ENCODE results near the gene DMRTA1.
A peak's percentile ranks its signal among the peaks of the same experiment; 100 is the strongest.

Gene DMRTA1, protein sequence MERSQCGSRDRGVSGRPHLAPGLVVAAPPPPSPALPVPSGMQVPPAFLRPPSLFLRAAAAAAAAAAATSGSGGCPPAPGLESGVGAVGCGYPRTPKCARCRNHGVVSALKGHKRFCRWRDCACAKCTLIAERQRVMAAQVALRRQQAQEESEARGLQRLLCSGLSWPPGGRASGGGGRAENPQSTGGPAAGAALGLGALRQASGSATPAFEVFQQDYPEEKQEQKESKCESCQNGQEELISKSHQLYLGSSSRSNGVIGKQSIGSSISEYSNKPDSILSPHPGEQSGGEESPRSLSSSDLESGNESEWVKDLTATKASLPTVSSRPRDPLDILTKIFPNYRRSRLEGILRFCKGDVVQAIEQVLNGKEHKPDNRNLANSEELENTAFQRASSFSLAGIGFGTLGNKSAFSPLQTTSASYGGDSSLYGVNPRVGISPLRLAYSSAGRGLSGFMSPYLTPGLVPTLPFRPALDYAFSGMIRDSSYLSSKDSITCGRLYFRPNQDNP

GRCh38 chr9:22446589-22446949, at the start of gene DMRTA1:
TSS of gene DMRTA1 (plus strand) at chr9:22446824. CDS start at chr9:22447066, 242 bp downstream.
- Histone ChIP-seq H3K36me3 (ENCODE audit: insufficient read depth, low read length) (no peaks in the 10 kb centered on the region), H2AFZ (ENCODE audit: low read length, unreplicated experiment) (peak within 1 kb of the TSS; percentile 91), H3K4me3 (ENCODE audit: low read depth, low read length) (peak within 1 kb of the TSS; percentile 76), H3K27me3 (ENCODE audit: insufficient read depth, low read length) (no peaks in the 10 kb centered on the region), H3K27ac (ENCODE audit: low read depth, low read length) (0 out of 2 replicates have a peak within 1 kb of the TSS, but pooled peaks have one; percentile 2), H3K79me2 (ENCODE audit: control insufficient read depth, insufficient read depth, low read length, unreplicated experiment) (no peaks in the 10 kb centered on the region), H3K4me1 (ENCODE audit: control insufficient read depth, insufficient read depth, low read length, unreplicated experiment) (peaks cover 8% of the 10 kb centered on the region)

GRCh38 chr9:22401671-22402070, 45.0 kb upstream of the DMRTA1 start:
- H3K4me3 ChIP-seq (ENCODE audit: low read depth, low read length) = no peak overlapping the region
- no peaks in the 10 kb centered on the region for H3K36me3 ChIP-seq (ENCODE audit: insufficient read depth, low read length)
- H3K79me2 ChIP-seq (ENCODE audit: control insufficient read depth, insufficient read depth, low read length, unreplicated experiment) = no peaks in the 10 kb centered on the region
- no peaks in the 10 kb centered on the region for H3K27me3 ChIP-seq (ENCODE audit: insufficient read depth, low read length)
- H2AFZ ChIP-seq (ENCODE audit: low read length, unreplicated experiment) = no peak overlapping the region
- H3K4me1 ChIP-seq (ENCODE audit: control insufficient read depth, insufficient read depth, low read length, unreplicated experiment) = no peaks in the 10 kb centered on the region
- H3K27ac ChIP-seq (ENCODE audit: low read depth, low read length) = no peak overlapping the region

- no peak overlapping the region for H3K27ac ChIP-seq (ENCODE audit: low read depth, low read length)
- no peaks in the 10 kb centered on the region for H3K36me3 ChIP-seq (ENCODE audit: insufficient read depth, low read length)
- no peak overlapping the region for H3K4me3 ChIP-seq (ENCODE audit: low read depth, low read length)
- H3K27me3 ChIP-seq (ENCODE audit: insufficient read depth, low read length) = no peaks in the 10 kb centered on the region
- H2AFZ ChIP-seq (ENCODE audit: low read length, unreplicated experiment) = no peak overlapping the region
- H3K4me1 ChIP-seq (ENCODE audit: control insufficient read depth, insufficient read depth, low read length, unreplicated experiment) = no peaks in the 10 kb centered on the region
- H3K79me2 ChIP-seq (ENCODE audit: control insufficient read depth, insufficient read depth, low read length, unreplicated experiment) = no peaks in the 10 kb centered on the region
These were observed 40.6 kb upstream of the DMRTA1 start for GRCh38 chr9:22405869-22406659.

GRCh38 chr9:22413884-22414283, 32.7 kb upstream of the DMRTA1 start:
- peaks cover 44% of the 10 kb centered on the region for H3K4me1 ChIP-seq (ENCODE audit: control insufficient read depth, insufficient read depth, low read length, unreplicated experiment)
- no peaks in the 10 kb centered on the region for H3K79me2 ChIP-seq (ENCODE audit: control insufficient read depth, insufficient read depth, low read length, unreplicated experiment)

GRCh38 chr9:22415941-22416691, 30.5 kb upstream of the DMRTA1 start:
- H3K27me3 ChIP-seq (ENCODE audit: insufficient read depth, low read length) = no peaks in the 10 kb centered on the region
- peak overlapping the region; percentile 42; the same call in 1 of the 2 replicates for H3K4me3 ChIP-seq (ENCODE audit: low read depth, low read length)
- peak overlapping the region; percentile 82 for H2AFZ ChIP-seq (ENCODE audit: low read length, unreplicated experiment)
- peak overlapping the region; percentile 91 for H3K27ac ChIP-seq (ENCODE audit: low read depth, low read length)
- H3K79me2 ChIP-seq (ENCODE audit: control insufficient read depth, insufficient read depth, low read length, unreplicated experiment) = no peaks in the 10 kb centered on the region
- H3K4me1 ChIP-seq (ENCODE audit: control insufficient read depth, insufficient read depth, low read length, unreplicated experiment) = peaks cover 44% of the 10 kb centered on the region
- no peaks in the 10 kb centered on the region for H3K36me3 ChIP-seq (ENCODE audit: insufficient read depth, low read length)

More at GRCh38 chr9:22413884-22414283, 32.7 kb upstream of the DMRTA1 start:
- Histone ChIP-seq H2AFZ (ENCODE audit: low read length, unreplicated experiment) (no peak overlapping the region), H3K27ac (ENCODE audit: low read depth, low read length) (peak overlapping the region; percentile 91), H3K36me3 (ENCODE audit: insufficient read depth, low read length) (no peaks in the 10 kb centered on the region), H3K27me3 (ENCODE audit: insufficient read depth, low read length) (no peaks in the 10 kb centered on the region), H3K4me3 (ENCODE audit: low read depth, low read length) (no peak overlapping the region)

DNA sequence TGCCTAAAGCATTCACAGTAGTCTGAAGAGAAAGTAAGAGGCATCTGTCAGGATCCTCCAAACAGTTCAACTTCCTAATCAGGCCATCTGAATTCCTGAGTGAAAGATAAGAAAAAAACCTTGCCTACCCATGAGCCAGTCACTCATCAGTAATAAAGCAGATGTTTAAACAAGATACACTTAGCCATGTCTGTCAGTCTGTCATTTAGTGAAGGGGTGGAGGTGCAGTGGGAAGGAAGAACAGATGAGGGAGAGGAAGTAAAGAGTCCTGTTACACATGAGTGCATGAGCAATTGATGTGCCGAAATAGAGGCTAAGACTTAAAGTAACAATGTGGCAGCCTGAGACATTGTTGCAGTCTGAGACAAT, 29.9 kb upstream of the DMRTA1 start:
- Histone ChIP-seq H3K27me3 (ENCODE audit: insufficient read depth, low read length) (no peaks in the 10 kb centered on the region), H3K36me3 (ENCODE audit: insufficient read depth, low read length) (no peaks in the 10 kb centered on the region), H3K79me2 (ENCODE audit: control insufficient read depth, insufficient read depth, low read length, unreplicated experiment) (no peaks in the 10 kb centered on the region), H3K4me1 (ENCODE audit: control insufficient read depth, insufficient read depth, low read length, unreplicated experiment) (peaks cover 45% of the 10 kb centered on the region), H2AFZ (ENCODE audit: low read length, unreplicated experiment) (peak overlapping the region; percentile 82), H3K4me3 (ENCODE audit: low read depth, low read length) (peak overlapping the region; percentile 42; the same call in 1 of the 2 replicates), H3K27ac (ENCODE audit: low read depth, low read length) (peak overlapping the region; percentile 91)

GRCh38 chr9:22423566-22423965, 23.1 kb upstream of the DMRTA1 start:
- Histone ChIP-seq H2AFZ (ENCODE audit: low read length, unreplicated experiment) (no peak overlapping the region), H3K27ac (ENCODE audit: low read depth, low read length) (no peak overlapping the region), H3K4me1 (ENCODE audit: control insufficient read depth, insufficient read depth, low read length, unreplicated experiment) (peaks cover 8% of the 10 kb centered on the region), H3K79me2 (ENCODE audit: control insufficient read depth, insufficient read depth, low read length, unreplicated experiment) (no peaks in the 10 kb centered on the region), H3K36me3 (ENCODE audit: insufficient read depth, low read length) (no peaks in the 10 kb centered on the region), H3K27me3 (ENCODE audit: insufficient read depth, low read length) (no peaks in the 10 kb centered on the region), H3K4me3 (ENCODE audit: low read depth, low read length) (no peak overlapping the region)

DNA sequence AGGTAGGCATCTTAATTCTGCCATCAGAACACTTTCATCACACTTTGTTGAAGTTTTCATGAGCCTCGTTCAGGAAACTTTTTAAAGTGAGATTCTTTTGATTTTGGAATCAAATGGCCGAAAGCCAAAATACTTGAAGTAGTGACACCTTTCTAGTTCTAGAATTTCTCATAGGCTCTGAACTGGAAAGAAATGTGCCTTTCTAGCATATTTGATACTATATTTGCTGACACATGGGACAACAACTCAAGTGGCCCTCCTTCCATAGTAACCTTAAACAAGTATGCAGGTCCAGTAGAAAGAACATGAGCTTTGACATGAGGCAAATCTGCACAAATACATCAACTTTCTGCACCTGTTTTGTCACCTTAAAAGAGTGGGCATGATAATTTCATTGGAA, 22.0 kb upstream of the DMRTA1 start:
- no peaks in the 10 kb centered on the region for H3K27me3 ChIP-seq (ENCODE audit: insufficient read depth, low read length)
- H3K4me3 ChIP-seq (ENCODE audit: low read depth, low read length) = no peak overlapping the region
- H3K36me3 ChIP-seq (ENCODE audit: insufficient read depth, low read length) = no peaks in the 10 kb centered on the region
- no peaks in the 10 kb centered on the region for H3K79me2 ChIP-seq (ENCODE audit: control insufficient read depth, insufficient read depth, low read length, unreplicated experiment)
- H3K27ac ChIP-seq (ENCODE audit: low read depth, low read length) = no peak overlapping the region
- no peak overlapping the region for H2AFZ ChIP-seq (ENCODE audit: low read length, unreplicated experiment)
- H3K4me1 ChIP-seq (ENCODE audit: control insufficient read depth, insufficient read depth, low read length, unreplicated experiment) = peaks cover 8% of the 10 kb centered on the region

DNA sequence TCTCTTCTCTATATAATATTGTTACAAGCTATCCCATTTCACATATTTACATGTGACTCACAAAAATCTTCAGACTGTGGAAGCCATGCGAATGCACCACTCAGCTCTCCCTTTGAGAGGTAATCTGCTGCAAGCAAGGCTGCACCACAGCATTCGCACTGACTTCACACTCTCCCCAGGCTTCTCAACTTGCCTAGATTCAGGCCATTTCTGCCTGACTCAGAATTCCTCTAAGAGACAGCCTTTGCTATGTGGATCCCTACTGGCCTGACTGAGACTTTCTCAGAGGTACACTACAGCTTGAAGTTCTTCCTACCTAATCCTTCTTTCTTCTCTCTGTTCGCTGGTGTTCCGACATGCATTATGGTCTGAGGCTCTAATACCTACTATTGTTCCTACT, 21.1 kb upstream of the DMRTA1 start:
- no peak overlapping the region for H2AFZ ChIP-seq (ENCODE audit: low read length, unreplicated experiment)
- H3K27ac ChIP-seq (ENCODE audit: low read depth, low read length) = no peak overlapping the region
- H3K4me1 ChIP-seq (ENCODE audit: control insufficient read depth, insufficient read depth, low read length, unreplicated experiment) = peaks cover 15% of the 10 kb centered on the region
- H3K27me3 ChIP-seq (ENCODE audit: insufficient read depth, low read length) = no peaks in the 10 kb centered on the region
- no peaks in the 10 kb centered on the region for H3K79me2 ChIP-seq (ENCODE audit: control insufficient read depth, insufficient read depth, low read length, unreplicated experiment)
- H3K36me3 ChIP-seq (ENCODE audit: insufficient read depth, low read length) = no peaks in the 10 kb centered on the region
- no peak overlapping the region for H3K4me3 ChIP-seq (ENCODE audit: low read depth, low read length)

GRCh38 chr9:22427226-22427880, 19.3 kb upstream of the DMRTA1 start:
- no peaks in the 10 kb centered on the region for H3K27me3 ChIP-seq (ENCODE audit: insufficient read depth, low read length)
- peaks cover 7% of the 10 kb centered on the region for H3K4me1 ChIP-seq (ENCODE audit: control insufficient read depth, insufficient read depth, low read length, unreplicated experiment)
- no peaks in the 10 kb centered on the region for H3K79me2 ChIP-seq (ENCODE audit: control insufficient read depth, insufficient read depth, low read length, unreplicated experiment)
- no peak overlapping the region for H3K27ac ChIP-seq (ENCODE audit: low read depth, low read length)
- no peak overlapping the region for H2AFZ ChIP-seq (ENCODE audit: low read length, unreplicated experiment)
- no peak overlapping the region for H3K4me3 ChIP-seq (ENCODE audit: low read depth, low read length)
- H3K36me3 ChIP-seq (ENCODE audit: insufficient read depth, low read length) = no peaks in the 10 kb centered on the region
